ENCODE measurements around the gene ALDH4A1. TPM values are rescaled to one million over a fixed set of nuclear protein-coding genes. Genes with fewer than 3 reads are reported as not detected.

ALDH4A1 gene
- total RNA-seq, 1 donor = 9.5 TPM

DNA sequence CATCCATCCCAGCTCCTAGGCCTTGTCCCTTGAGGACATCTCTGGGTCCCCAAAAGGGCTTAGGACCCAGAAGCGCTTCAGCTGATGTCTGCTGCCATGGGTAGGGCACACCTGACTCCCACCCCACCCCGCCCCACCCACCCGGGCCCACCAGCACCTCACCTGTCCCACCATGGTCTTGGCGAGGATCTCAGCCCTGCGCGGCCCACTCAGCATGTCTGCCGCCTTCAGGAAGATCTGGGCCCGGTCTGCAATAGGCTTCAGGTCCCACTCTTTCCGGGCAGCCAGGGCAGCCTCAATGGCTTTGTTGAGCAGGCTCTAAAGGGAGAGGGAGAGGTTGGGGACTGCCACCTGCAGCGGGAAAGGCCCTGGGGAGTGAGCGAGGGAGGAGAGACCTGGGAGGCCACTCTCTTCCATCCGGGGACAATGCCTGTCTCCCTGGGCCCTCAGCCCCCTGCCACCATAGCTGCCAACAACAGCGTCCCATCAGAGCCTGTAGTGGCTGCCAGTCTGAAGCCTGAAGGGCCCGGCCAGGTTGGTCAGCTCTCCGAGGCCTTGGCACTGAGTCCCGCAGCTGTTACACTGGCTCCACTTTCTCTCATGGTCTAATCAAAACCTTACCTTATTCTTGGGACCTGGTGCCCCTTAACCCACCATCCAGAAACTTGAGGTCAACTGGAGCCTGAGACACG lies 16.9 kb downstream of the ALDH4A1 start:
- no peak overlapping the region for H3K4me3 ChIP-seq (ENCODE audit: low read depth, low read length)
- no peak for DNase-seq (ENCODE audit: low read depth)
- TF ChIP-seq, protein P1, sequence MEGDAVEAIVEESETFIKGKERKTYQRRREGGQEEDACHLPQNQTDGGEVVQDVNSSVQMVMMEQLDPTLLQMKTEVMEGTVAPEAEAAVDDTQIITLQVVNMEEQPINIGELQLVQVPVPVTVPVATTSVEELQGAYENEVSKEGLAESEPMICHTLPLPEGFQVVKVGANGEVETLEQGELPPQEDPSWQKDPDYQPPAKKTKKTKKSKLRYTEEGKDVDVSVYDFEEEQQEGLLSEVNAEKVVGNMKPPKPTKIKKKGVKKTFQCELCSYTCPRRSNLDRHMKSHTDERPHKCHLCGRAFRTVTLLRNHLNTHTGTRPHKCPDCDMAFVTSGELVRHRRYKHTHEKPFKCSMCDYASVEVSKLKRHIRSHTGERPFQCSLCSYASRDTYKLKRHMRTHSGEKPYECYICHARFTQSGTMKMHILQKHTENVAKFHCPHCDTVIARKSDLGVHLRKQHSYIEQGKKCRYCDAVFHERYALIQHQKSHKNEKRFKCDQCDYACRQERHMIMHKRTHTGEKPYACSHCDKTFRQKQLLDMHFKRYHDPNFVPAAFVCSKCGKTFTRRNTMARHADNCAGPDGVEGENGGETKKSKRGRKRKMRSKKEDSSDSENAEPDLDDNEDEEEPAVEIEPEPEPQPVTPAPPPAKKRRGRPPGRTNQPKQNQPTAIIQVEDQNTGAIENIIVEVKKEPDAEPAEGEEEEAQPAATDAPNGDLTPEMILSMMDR (IDR thresholded peaks at IDR 0.05; ENCODE audit: insufficient read depth, low read length) = no peak

DNA sequence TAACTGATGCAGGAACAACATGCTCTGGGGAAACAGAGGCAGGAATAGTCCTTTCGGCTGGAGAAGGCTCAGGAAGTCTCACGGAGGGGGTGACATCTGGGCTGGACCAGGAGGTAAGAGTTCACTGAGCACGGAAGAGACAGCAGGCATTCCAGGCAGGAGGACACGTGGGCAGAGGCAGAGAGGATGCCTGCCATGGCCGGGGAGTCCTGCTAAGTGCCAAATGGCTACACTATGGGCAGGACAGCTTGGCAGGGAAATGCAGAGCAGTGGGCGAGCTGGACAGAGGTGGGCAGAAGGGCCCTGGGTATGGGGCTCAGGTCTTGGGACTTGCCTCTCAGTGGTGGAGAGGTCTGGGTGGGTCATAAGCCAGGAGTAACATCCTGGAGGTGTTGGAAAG lies 17.6 kb downstream of the ALDH4A1 start:
- no peak overlapping the region for H3K4me3 ChIP-seq (ENCODE audit: low read depth, low read length)
- TF ChIP-seq, protein P1 (IDR thresholded peaks at IDR 0.05; ENCODE audit: insufficient read depth, low read length) = no peak
- DNase-seq (ENCODE audit: low read depth) = no peak

DNA sequence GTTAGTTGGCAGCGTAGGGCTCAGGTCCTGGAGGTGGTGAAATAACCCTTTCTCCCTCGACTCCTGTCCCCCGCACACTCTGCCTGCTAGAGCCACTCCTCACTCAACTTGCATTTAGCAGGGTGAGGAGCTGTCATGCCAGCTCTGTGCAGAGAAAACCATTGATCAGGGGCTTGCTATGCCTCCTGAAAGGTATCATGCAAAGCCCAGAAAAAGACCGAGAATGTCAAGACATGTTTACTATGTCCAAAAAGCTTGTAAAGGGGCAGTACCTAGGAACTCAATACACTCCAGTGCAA lies 18.0 kb downstream of the ALDH4A1 start:
- no peak for DNase-seq (ENCODE audit: low read depth)
- H3K4me3 ChIP-seq (ENCODE audit: low read depth, low read length) = no peak overlapping the region
- TF ChIP-seq, protein P1 (IDR thresholded peaks at IDR 0.05; ENCODE audit: insufficient read depth, low read length) = no peak

DNA sequence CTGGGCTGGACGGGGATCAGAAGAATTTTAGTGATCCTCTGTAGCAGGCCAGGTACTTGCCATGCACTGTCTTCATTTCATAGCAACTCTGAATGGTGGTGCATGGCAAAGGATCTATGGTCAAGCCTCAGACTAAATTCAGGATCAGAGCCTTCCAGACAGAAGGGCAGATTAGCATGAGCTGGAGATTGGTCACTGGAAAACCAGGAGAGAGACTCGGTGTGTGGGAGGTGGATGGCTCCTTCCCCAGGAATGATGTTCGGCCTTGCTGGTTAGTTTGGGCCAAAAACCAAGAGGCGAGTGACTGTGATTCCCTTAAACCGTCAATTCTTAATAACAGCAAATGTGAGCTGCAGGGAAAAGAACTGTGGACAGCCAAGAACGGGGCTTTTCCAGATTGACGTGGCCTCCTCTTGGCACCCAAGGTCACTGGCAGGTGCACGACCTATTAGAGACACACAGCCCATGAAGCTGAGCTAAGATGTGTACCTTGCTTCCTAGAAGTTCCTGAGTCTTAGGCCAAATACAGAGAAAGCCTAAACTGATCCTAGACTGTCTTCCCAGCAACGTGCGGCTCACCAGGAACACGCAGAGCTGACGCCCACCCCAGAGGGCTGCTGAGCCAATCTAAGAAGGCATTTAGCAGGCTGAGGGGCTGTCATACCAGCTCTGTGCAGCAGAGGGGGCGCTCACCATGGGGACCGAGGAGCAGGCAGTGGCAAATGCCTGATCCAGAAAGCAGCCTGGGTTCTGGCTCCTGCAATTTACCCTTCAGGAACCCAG lies 18.5 kb downstream of the ALDH4A1 start:
- TF ChIP-seq, protein P1 (IDR thresholded peaks at IDR 0.05; ENCODE audit: insufficient read depth, low read length) = peak; percentile 95

DNA sequence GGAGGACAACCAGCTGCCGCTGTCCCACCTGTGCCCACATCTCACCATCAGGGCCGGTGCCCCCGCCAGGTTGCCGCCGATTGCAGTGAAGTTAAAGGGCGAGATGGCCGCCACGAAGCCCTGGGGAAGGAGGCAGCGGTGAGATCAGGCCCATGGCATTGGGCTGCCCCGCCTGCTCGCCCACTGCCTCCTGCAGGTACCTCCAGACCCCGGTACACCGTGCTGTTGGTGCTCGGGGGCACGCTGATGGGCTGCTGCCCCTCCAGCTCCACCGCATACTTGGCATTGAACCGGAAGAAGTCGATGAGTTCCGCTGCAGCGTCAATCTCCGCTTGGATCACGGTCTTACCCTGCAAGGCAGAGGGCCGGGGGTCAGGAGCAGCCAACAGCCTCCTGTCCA lies 19.3 kb downstream of the ALDH4A1 start:
- H3K4me3 ChIP-seq (ENCODE audit: low read depth, low read length) = no peak overlapping the region
- DNase-seq (ENCODE audit: low read depth) = no peak
- TF ChIP-seq, protein P1 (IDR thresholded peaks at IDR 0.05; ENCODE audit: insufficient read depth, low read length) = no peak

More for the DNA sequence above, 18.5 kb downstream of the ALDH4A1 start:
- peak; percentile 73 for DNase-seq (ENCODE audit: low read depth)
- no peak overlapping the region for H3K4me3 ChIP-seq (ENCODE audit: low read depth, low read length)

DNA sequence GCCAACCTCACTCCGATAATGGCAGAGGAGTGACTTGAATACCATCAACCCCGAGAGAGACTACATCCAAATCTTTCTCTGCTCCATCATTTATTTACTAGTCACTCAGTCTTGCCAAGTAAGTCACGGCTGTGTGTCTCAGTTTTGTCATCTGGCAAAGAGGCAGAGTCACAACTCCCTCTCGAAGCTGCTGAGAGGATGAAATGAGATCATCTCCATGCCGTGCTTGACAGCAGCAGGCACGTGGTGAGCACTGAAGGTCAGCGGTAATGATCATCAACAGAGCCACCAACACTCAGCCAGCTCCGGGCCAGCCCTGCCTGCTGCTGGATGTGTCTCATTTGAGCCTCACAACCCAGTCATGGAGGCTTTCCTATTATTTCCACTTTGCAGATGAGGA lies 19.9 kb downstream of the ALDH4A1 start:
- no peak overlapping the region for H3K4me3 ChIP-seq (ENCODE audit: low read depth, low read length)
- TF ChIP-seq, protein P1 (IDR thresholded peaks at IDR 0.05; ENCODE audit: insufficient read depth, low read length) = no peak
- DNase-seq (ENCODE audit: low read depth) = peak; percentile 50

Data from fibroblast of the aortic adventitia (primary cell).